Gastrocnemius medialis (tissue), 4 donors: ENCODE data around the gene ESPNL. TPM values are rescaled to one million over a fixed set of nuclear protein-coding genes. Genes with fewer than 3 reads are reported as not detected.
A peak's percentile ranks its signal among the peaks of the same experiment; 100 is the strongest.

Experiments
- ATAC-seq, 2 donors: fragments of 150-250 bp; one replicate each; pipeline ENCODE4 v1.9.1; 2016
- DNase-seq, 2 donors: peaks; one replicate each; pipeline ENCODE4 v3.0.0-alpha.2; 2019
- H3K27ac ChIP-seq, 4 donors: fragments of 200-600 bp; sonication (generic); 1 replicate in 1 of 4; 2 replicates in 3 of 4; pipeline ENCODE4 v1.5.1; 2016 to 2018; ENCODE audit warnings: mild to moderate bottlenecking in 2 of 4, moderate library complexity in 1 of 4
- H3K27me3 ChIP-seq, 3 donors: fragments of 200-600 bp; sonication (generic) in 2 of 3; 1 replicate in 1 of 3; 2 replicates in 2 of 3; pipeline versions ENCODE4 v1.5.1 to v1.6.0; 2016 to 2019; ENCODE audit warnings: mild to moderate bottlenecking in 1 of 3, moderate library complexity in 1 of 3
- H3K36me3 ChIP-seq, 2 donors: fragments of 200-600 bp; sonication (generic) in 1 of 2; one replicate each; pipeline ENCODE4 v1.5.1; 2017 to 2018
- H3K4me1 ChIP-seq, 2 donors: fragments of 200-600 bp; sonication (generic) in 1 of 2; one replicate each; pipeline ENCODE4 v1.5.1; 2016 to 2017; ENCODE audit warnings: mild to moderate bottlenecking in 2 of 2
- H3K4me3 ChIP-seq, 4 donors: fragments of 200-600 bp; sonication (generic) in 3 of 4; 1 replicate in 1 of 4; 2 replicates in 3 of 4; pipeline ENCODE4 v1.5.1; 2016 to 2019; ENCODE audit warnings: mild to moderate bottlenecking in 2 of 4
- H3K9me3 ChIP-seq, 3 donors: fragments of 200-600 bp; sonication (generic) in 2 of 3; 1 replicate in 1 of 3; 2 replicates in 2 of 3; pipeline ENCODE4 v1.5.1; 2016 to 2019
- CTCF ChIP-seq, 5 experiments: fragments of 450-650 bp in 3 of 5; fragments of 200-600 bp in 2 of 5; sonication (generic) in 2 of 5; IDR thresholded peaks in 4 of 5; conservative IDR thresholded peaks in 1 of 5; 1 replicate in 4 of 5; 2 replicates in 1 of 5; pipeline ENCODE4 v1.5.1; 2016 to 2019; ENCODE audit warnings: antibody characterized with exemption in 5 of 5, mild to moderate bottlenecking in 3 of 5, moderate library complexity in 3 of 5
- POLR2A ChIP-seq, 2 donors: fragments of 450-650 bp; IDR thresholded peaks; one replicate each; pipeline ENCODE4 v1.6.1; 2017; ENCODE audit warnings: antibody characterized with exemption in 2 of 2, mild to moderate bottlenecking in 2 of 2, moderate library complexity in 2 of 2
- in situ Hi-C, 4 donors: fragments of 200-750 bp; cut with MboI; loops; one replicate each; pipeline versions ENCODE4 v1.15.0 to v1.8.0; 2017; ENCODE audit warnings: low sequenced_read_pairs in 4 of 4
- intact Hi-C: fragments of 100-400 bp; cut with DNase I; formaldehyde crosslinking; loops from one replicate; pipeline ENCODE4 v1.15.1; 2023; ENCODE audit warnings: low total_unique reads
- total RNA-seq, 4 donors: library from RNA; depleted of rRNA; stranded (reverse); fragments of >200 nt; gene quantifications; one replicate each; pipeline versions ENCODE4 v1.1.0 to v1.2.3, GENCODE V29; 2016

Gene ESPNL
- total RNA-seq, 4 donors from 2014 or later: 0.11 TPM; not detected in 3

- in situ Hi-C loops: no loop called here
- Histone ChIP-seq H3K27me3 (no peaks in the 10 kb centered on the region), H3K27ac (no peak overlapping the region), H3K9me3 (no peaks in the 10 kb centered on the region), H3K4me3 (no peak overlapping the region), H3K4me1 (peaks cover 0 to 3% of the 10 kb centered on the region in 2 donors), H3K36me3 (no peaks in the 10 kb centered on the region)
- TF ChIP-seq CTCF (IDR thresholded peaks at IDR 0.05 in 4 of 5, conservative IDR thresholded peaks at IDR 0.05 in 1 of 5) (no peak), POLR2A (IDR thresholded peaks at IDR 0.05) (no peak)
- intact Hi-C loops: no loop called here
- DNase-seq (no peak), ATAC-seq (no peak)
These were observed 26.2 kb downstream of the ESPNL start for GRCh38 chr2:238126338-238126737.

DNA sequence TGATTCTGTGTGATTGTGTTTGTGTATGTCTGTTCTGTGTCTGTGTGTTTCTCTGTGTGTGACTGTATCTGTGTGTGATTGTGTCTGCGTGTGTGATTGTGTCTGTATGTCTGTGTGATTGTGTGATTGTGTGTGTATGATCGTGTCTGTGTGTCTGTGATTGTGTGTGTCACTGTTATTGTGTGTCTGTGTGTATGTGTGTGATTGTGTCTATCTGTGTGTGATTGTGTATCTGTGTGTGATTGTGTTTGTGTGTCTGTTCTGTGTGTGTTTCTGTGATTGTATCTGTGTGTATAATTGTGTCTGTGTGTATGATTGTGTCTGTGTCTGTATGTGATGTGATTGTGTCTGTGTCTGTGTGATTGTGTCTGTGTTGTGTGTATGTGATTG, 26.6 kb downstream of the ESPNL start:
- intact Hi-C loops: no loop called here

GRCh38 chr2:238127165-238128060, 27.3 kb downstream of the ESPNL start:
- in situ Hi-C loops: no loop called here
- ATAC-seq: peak in 1 of 2 donors; percentile 25

More for the DNA sequence above, 26.6 kb downstream of the ESPNL start:
- H3K27me3 ChIP-seq: no peaks in the 10 kb centered on the region
- ATAC-seq: no peak
- TF ChIP-seq CTCF (IDR thresholded peaks at IDR 0.05 in 4 of 5, conservative IDR thresholded peaks at IDR 0.05 in 1 of 5) (no peak), POLR2A (IDR thresholded peaks at IDR 0.05) (no peak)
- no peak for DNase-seq
- peaks cover 0 to 3% of the 10 kb centered on the region in 2 donors for H3K4me1 ChIP-seq
- H3K4me3 ChIP-seq: no peak overlapping the region
- no peaks in the 10 kb centered on the region for H3K36me3 ChIP-seq
- H3K9me3 ChIP-seq: no peaks in the 10 kb centered on the region
- in situ Hi-C loops: no loop called here
- H3K27ac ChIP-seq: no peak overlapping the region

DNA sequence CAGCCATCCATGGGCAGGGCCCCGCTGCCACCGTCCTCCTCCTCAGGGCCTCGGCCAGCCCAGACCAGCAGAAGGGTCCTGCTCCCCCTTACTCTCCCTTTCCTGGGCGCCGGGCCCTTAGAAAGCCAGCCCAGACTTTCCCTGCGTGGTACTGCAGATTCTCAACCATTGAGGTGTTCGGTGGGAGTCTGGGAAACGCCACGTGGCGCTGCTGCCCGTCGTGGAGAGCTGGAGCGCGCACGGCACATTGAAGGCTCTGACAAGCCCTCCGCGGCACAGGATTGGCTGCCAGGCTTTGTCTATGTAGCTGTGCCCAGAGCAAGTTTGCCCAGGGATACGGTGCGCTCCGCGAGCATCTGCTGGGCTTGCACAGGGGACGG, 27.9 kb downstream of the ESPNL start:
- peaks cover 0 to 3% of the 10 kb centered on the region in 2 donors for H3K4me1 ChIP-seq
- no peak overlapping the region for H3K27ac ChIP-seq
- DNase-seq (no peak), ATAC-seq (no peak)
- no peak overlapping the region for H3K4me3 ChIP-seq
- no peaks in the 10 kb centered on the region for H3K27me3 ChIP-seq
- intact Hi-C loops: no loop called here
- in situ Hi-C loops: no loop called here
- H3K36me3 ChIP-seq: no peaks in the 10 kb centered on the region
- TF ChIP-seq POLR2A (IDR thresholded peaks at IDR 0.05): no peak
- TF ChIP-seq CTCF (IDR thresholded peaks at IDR 0.05 in 4 of 5, conservative IDR thresholded peaks at IDR 0.05 in 1 of 5): no peak
- H3K9me3 ChIP-seq: no peaks in the 10 kb centered on the region

More at GRCh38 chr2:238127165-238128060, 27.3 kb downstream of the ESPNL start:
- no peak for DNase-seq
- no peaks in the 10 kb centered on the region for H3K27me3 ChIP-seq
- H3K36me3 ChIP-seq: no peaks in the 10 kb centered on the region
- intact Hi-C loops: no loop called here
- no peak for TF ChIP-seq POLR2A (IDR thresholded peaks at IDR 0.05)
- TF ChIP-seq CTCF (IDR thresholded peaks at IDR 0.05 in 4 of 5, conservative IDR thresholded peaks at IDR 0.05 in 1 of 5): no peak
- H3K4me1 ChIP-seq: peaks cover 0 to 3% of the 10 kb centered on the region in 2 donors
- H3K27ac ChIP-seq: no peak overlapping the region
- H3K9me3 ChIP-seq: no peaks in the 10 kb centered on the region
- no peak overlapping the region for H3K4me3 ChIP-seq
